Upper lobe of right lung (tissue), 1 donor: ENCODE measurements around the gene GPC4. TPM values are rescaled to one million over a fixed set of nuclear protein-coding genes. Genes with fewer than 3 reads are reported as not detected.
"Not testable (repeated sequence)": the region's sequence is repeated elsewhere in the genome, so short reads cannot be mapped to it uniquely, and the experiment has no call there.

ENCODE experiments used
- ATAC-seq: fragments of 200-7000 bp; cut with Tn5 transposase; one replicate; pipeline ENCODE4 v1.9.1; 2020; ENCODE audit warnings: mild to moderate bottlenecking, moderate library complexity
- DNase-seq: peaks from one replicate; pipeline ENCODE4 v3.0.0-alpha.2; 2020
- H3K27ac ChIP-seq: fragments of 200-600 bp; one replicate; pipeline ENCODE4 v1.8.0; 2022
- H3K27me3 ChIP-seq: fragments of 200-600 bp; one replicate; pipeline ENCODE4 v1.8.0; 2022; ENCODE audit warnings: mild to moderate bottlenecking
- H3K36me3 ChIP-seq: fragments of 200-600 bp; one replicate; pipeline ENCODE4 v1.8.0; 2022
- H3K4me1 ChIP-seq: fragments of 200-600 bp; one replicate; pipeline ENCODE4 v1.8.0; 2022
- H3K4me3 ChIP-seq: fragments of 200-600 bp; one replicate; pipeline ENCODE4 v1.8.0; 2022; ENCODE audit warnings: mild to moderate bottlenecking
- H3K9me3 ChIP-seq: fragments of 200-600 bp; one replicate; pipeline ENCODE4 v1.8.0; 2022
- intact Hi-C: fragments of 100-400 bp; cut with DNase I; formaldehyde crosslinking; loops from one replicate; pipeline ENCODE4 v1.11.0; 2022
- total RNA-seq: library from RNA; stranded (reverse); fragmentation: NEBNext Ultra II Directional; extraction: Animal tissue kit (Norgen Biotek cat#: 25700); gene quantifications from one replicate; pipeline ENCODE4 v1.2.1, GENCODE V29; 2021
- TF ChIP-seq, protein P1 (sequence below): fragments of 200-600 bp; IDR thresholded peaks from one replicate; pipeline ENCODE4 v1.8.0; 2022; ENCODE audit warnings: antibody characterized with exemption
- donor health status: DM: no; HTN: yes; CAD: no; lungs with severe emphysema.

Gene GPC4
- total RNA-seq, 1 donor from 2014 or later, result 55.5 TPM

DNA sequence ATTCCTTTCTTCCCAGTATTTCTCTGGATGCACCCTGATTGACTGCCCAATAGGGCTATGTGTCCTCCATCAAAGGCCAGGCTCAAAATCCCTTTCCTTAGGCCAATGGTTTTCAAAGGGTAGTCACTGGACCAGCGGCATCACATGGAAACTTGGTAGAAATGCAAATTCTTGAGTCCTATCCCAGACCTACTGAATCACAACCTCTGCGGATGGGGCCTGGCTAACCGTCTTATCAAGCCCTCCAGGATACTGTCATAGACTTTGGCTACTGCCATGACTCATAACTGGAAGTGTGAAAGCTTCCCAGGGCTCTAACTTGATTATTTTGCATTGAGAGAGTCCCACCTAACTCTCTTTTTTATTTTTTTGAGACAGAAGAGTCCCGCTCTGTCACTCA is 125.2 kb downstream of the GPC4 start:
- intact Hi-C loops, result no loop called here
- Histone ChIP-seq H3K27ac (no peak overlapping the region), H3K27me3 (no peaks in the 10 kb centered on the region), H3K4me1 (no peaks in the 10 kb centered on the region), H3K9me3 (no peaks in the 10 kb centered on the region), H3K4me3 (no peak overlapping the region), H3K36me3 (no peaks in the 10 kb centered on the region)
- ATAC-seq (no peak), DNase-seq (no peak)
- TF ChIP-seq, protein P1, sequence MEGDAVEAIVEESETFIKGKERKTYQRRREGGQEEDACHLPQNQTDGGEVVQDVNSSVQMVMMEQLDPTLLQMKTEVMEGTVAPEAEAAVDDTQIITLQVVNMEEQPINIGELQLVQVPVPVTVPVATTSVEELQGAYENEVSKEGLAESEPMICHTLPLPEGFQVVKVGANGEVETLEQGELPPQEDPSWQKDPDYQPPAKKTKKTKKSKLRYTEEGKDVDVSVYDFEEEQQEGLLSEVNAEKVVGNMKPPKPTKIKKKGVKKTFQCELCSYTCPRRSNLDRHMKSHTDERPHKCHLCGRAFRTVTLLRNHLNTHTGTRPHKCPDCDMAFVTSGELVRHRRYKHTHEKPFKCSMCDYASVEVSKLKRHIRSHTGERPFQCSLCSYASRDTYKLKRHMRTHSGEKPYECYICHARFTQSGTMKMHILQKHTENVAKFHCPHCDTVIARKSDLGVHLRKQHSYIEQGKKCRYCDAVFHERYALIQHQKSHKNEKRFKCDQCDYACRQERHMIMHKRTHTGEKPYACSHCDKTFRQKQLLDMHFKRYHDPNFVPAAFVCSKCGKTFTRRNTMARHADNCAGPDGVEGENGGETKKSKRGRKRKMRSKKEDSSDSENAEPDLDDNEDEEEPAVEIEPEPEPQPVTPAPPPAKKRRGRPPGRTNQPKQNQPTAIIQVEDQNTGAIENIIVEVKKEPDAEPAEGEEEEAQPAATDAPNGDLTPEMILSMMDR, result no peak

DNA sequence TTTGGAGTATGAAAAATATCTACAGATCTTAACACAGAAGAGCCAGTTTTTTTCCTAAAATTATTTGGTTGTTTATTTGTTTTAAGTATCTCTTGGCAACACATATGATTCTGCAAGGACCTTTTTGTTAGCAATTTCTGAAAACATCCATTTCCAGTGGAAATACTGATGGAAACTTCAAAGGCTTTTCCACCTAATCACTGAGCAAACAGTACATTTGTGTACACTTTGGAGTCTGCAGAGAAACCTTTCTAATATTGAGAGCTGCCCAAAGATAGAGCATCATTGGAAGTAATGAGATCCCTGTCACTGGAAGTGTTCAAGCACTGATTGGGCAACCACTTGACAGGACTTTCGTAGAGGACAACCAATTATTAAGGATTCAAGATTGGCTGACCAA is 127.4 kb downstream of the GPC4 start:
- Histone ChIP-seq H3K27me3 (no peaks in the 10 kb centered on the region), H3K27ac (no peak overlapping the region), H3K9me3 (no peaks in the 10 kb centered on the region), H3K4me1 (no peaks in the 10 kb centered on the region), H3K4me3 (no peak overlapping the region), H3K36me3 (no peaks in the 10 kb centered on the region)
- intact Hi-C loops, result no loop called here
- TF ChIP-seq, protein P1, result no peak
- no peak for ATAC-seq
- DNase-seq, result no peak

- Histone ChIP-seq H3K4me3 (no peak overlapping the region), H3K27me3 (no peaks in the 10 kb centered on the region), H3K36me3 (no peaks in the 10 kb centered on the region), H3K9me3 (no peaks in the 10 kb centered on the region), H3K27ac (no peak overlapping the region), H3K4me1 (no peaks in the 10 kb centered on the region)
- TF ChIP-seq, protein P1, result no peak
- DNase-seq (no peak), ATAC-seq (peak; percentile 36)
- intact Hi-C loops, result no loop called here
Measured at GRCh38 chrX:133285341-133285740, 129.9 kb downstream of the GPC4 start.

DNA sequence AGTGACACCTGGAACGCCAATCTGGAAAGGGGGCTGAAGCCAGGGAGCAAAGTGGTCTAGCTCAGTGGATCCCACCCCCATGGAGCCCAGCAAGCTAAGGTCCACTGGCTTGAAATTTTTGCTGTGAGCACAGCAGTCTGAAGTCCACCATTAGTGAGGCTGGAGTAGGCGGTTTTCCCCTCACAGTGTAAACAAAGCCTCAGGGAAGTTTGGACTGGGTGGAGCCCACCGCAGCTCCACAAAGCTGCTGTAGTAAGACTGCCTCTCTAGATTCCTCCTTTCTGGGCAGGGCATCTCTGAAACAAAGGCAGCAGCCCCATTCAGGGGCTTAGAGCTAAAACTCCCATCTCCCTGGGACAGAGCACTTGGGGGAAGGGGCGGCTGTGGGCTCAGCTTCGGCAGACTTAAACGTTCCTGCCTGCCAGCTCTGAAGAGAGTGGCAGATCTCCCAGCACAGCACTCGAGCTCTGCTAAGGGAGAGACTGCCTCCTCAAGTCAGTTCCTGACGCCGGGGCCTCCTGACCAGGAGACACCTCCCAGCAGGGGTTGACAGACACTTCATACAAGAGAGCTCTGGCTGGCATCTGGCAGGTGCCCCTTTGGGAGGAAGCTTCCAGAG is 136.1 kb downstream of the GPC4 start:
- H3K27me3 ChIP-seq, ATAC-seq, DNase-seq, H3K27ac ChIP-seq, H3K36me3 ChIP-seq, H3K4me1 ChIP-seq, H3K4me3 ChIP-seq, intact Hi-C loops, H3K9me3 ChIP-seq: not testable (repeated sequence)

- Histone ChIP-seq H3K4me1 (no peaks in the 10 kb centered on the region), H3K4me3 (no peak overlapping the region), H3K9me3 (no peaks in the 10 kb centered on the region), H3K27me3 (no peaks in the 10 kb centered on the region), H3K36me3 (no peaks in the 10 kb centered on the region), H3K27ac (no peak overlapping the region)
- ATAC-seq, result no peak
- intact Hi-C loops, result no loop called here
- no peak for DNase-seq
- TF ChIP-seq, protein P1, result no peak
Measured at GRCh38 chrX:133273180-133273579, 142.1 kb downstream of the GPC4 start.

- DNase-seq (no peak), ATAC-seq (no peak)
- Histone ChIP-seq H3K4me3 (no peak overlapping the region), H3K4me1 (no peaks in the 10 kb centered on the region), H3K27me3 (no peaks in the 10 kb centered on the region), H3K27ac (no peak overlapping the region), H3K36me3 (no peaks in the 10 kb centered on the region), H3K9me3 (no peaks in the 10 kb centered on the region)
- TF ChIP-seq, protein P1, result no peak
- intact Hi-C loops, result no loop called here
Measured at GRCh38 chrX:133269168-133269567, 146.1 kb downstream of the GPC4 start.
